ENCODE measurements around the gene TAS2R41.
"Not testable (repeated sequence)": the region's sequence is repeated elsewhere in the genome, so short reads cannot be mapped to it uniquely, and the experiment has no call there.

Gene TAS2R41

GRCh38 chr7:143507534-143508055 is 29.9 kb downstream of the TAS2R41 start:
- ATAC-seq (ENCODE audit: low read depth), result no peak
- no peak overlapping the region for H3K4me3 Mint-ChIP-seq
- peaks cover 11% of the 10 kb centered on the region for H3K27me3 Mint-ChIP-seq
- no peak overlapping the region for H3K27ac Mint-ChIP-seq
- no peaks in the 10 kb centered on the region for H3K36me3 Mint-ChIP-seq
- DNase-seq (ENCODE audit: low spot score in 2 of 2), result no peak
- H3K4me1 Mint-ChIP-seq, result no peaks in the 10 kb centered on the region
- H3K9me3 Mint-ChIP-seq, result no peaks in the 10 kb centered on the region

GRCh38 chr7:143510854-143511592 is 33.4 kb downstream of the TAS2R41 start:
- H3K27ac Mint-ChIP-seq, result no peak overlapping the region
- no peaks in the 10 kb centered on the region for H3K36me3 Mint-ChIP-seq
- H3K4me3 Mint-ChIP-seq, result no peak overlapping the region
- ATAC-seq (ENCODE audit: low read depth) (no peak), DNase-seq (ENCODE audit: low spot score in 2 of 2) (no peak)
- H3K4me1 Mint-ChIP-seq, result no peaks in the 10 kb centered on the region
- peaks cover 14% of the 10 kb centered on the region for H3K27me3 Mint-ChIP-seq
- H3K9me3 Mint-ChIP-seq, result no peaks in the 10 kb centered on the region

GRCh38 chr7:143511593-143512047 is 33.9 kb downstream of the TAS2R41 start:
- H3K9me3 Mint-ChIP-seq, result no peaks in the 10 kb centered on the region
- peaks cover 11% of the 10 kb centered on the region for H3K27me3 Mint-ChIP-seq
- no peaks in the 10 kb centered on the region for H3K36me3 Mint-ChIP-seq
- no peak overlapping the region for H3K4me3 Mint-ChIP-seq
- no peaks in the 10 kb centered on the region for H3K4me1 Mint-ChIP-seq
- DNase-seq (ENCODE audit: low spot score in 2 of 2) (no peak), ATAC-seq (ENCODE audit: low read depth) (no peak)
- no peak overlapping the region for H3K27ac Mint-ChIP-seq

- ATAC-seq (ENCODE audit: low read depth), result no peak
- no peak overlapping the region for H3K4me3 Mint-ChIP-seq
- H3K4me1 Mint-ChIP-seq, result no peaks in the 10 kb centered on the region
- no peak for DNase-seq (ENCODE audit: low spot score in 2 of 2)
- no peak overlapping the region for H3K27ac Mint-ChIP-seq
- peaks cover 15% of the 10 kb centered on the region for H3K27me3 Mint-ChIP-seq
- no peaks in the 10 kb centered on the region for H3K36me3 Mint-ChIP-seq
- no peaks in the 10 kb centered on the region for H3K9me3 Mint-ChIP-seq
These were observed 35.0 kb downstream of the TAS2R41 start for GRCh38 chr7:143512488-143513340.

- H3K4me1 Mint-ChIP-seq, result no peaks in the 10 kb centered on the region
- H3K27ac Mint-ChIP-seq, result no peak overlapping the region
- no peaks in the 10 kb centered on the region for H3K36me3 Mint-ChIP-seq
- ATAC-seq (ENCODE audit: low read depth) (no peak), DNase-seq (ENCODE audit: low spot score in 2 of 2) (no peak)
- peaks cover 17% of the 10 kb centered on the region for H3K27me3 Mint-ChIP-seq
- H3K9me3 Mint-ChIP-seq, result no peaks in the 10 kb centered on the region
- no peak overlapping the region for H3K4me3 Mint-ChIP-seq
These were observed 36.8 kb downstream of the TAS2R41 start for GRCh38 chr7:143514487-143514886.

GRCh38 chr7:143514995-143515735 is 37.5 kb downstream of the TAS2R41 start:
- DNase-seq (ENCODE audit: low spot score in 2 of 2) (no peak), ATAC-seq (ENCODE audit: low read depth) (no peak)
- H3K4me1 Mint-ChIP-seq, result no peaks in the 10 kb centered on the region
- H3K27me3 Mint-ChIP-seq, result peaks cover 14% of the 10 kb centered on the region
- no peak overlapping the region for H3K27ac Mint-ChIP-seq
- H3K36me3 Mint-ChIP-seq, result no peaks in the 10 kb centered on the region
- H3K9me3 Mint-ChIP-seq, result no peaks in the 10 kb centered on the region
- H3K4me3 Mint-ChIP-seq, result no peak overlapping the region

GRCh38 chr7:143516981-143517380 is 39.3 kb downstream of the TAS2R41 start:
- Mint-ChIP-seq H3K4me1 (no peaks in the 10 kb centered on the region), H3K27ac (no peak overlapping the region), H3K27me3 (peaks cover 18% of the 10 kb centered on the region), H3K36me3 (no peaks in the 10 kb centered on the region), H3K4me3 (no peak overlapping the region), H3K9me3 (no peaks in the 10 kb centered on the region)
- ATAC-seq (ENCODE audit: low read depth), result no peak
- DNase-seq (ENCODE audit: low spot score in 2 of 2), result no peak

- Mint-ChIP-seq H3K4me3 (no peak overlapping the region), H3K4me1 (no peaks in the 10 kb centered on the region), H3K27me3 (peaks cover 16% of the 10 kb centered on the region), H3K9me3 (no peaks in the 10 kb centered on the region), H3K36me3 (no peaks in the 10 kb centered on the region), H3K27ac (no peak overlapping the region)
- DNase-seq (ENCODE audit: low spot score in 2 of 2) (no peak), ATAC-seq (ENCODE audit: low read depth) (no peak)
These were observed 40.8 kb downstream of the TAS2R41 start for GRCh38 chr7:143518521-143518920.

GRCh38 chr7:143518941-143519340 is 41.3 kb downstream of the TAS2R41 start:
- Mint-ChIP-seq H3K9me3 (no peaks in the 10 kb centered on the region), H3K36me3 (no peaks in the 10 kb centered on the region), H3K27me3 (peaks cover 16% of the 10 kb centered on the region), H3K27ac (no peak overlapping the region), H3K4me1 (no peaks in the 10 kb centered on the region), H3K4me3 (no peak overlapping the region)
- ATAC-seq (ENCODE audit: low read depth) (no peak), DNase-seq (ENCODE audit: low spot score in 2 of 2) (no peak)

- H3K4me3 Mint-ChIP-seq, result no peak overlapping the region
- no peaks in the 10 kb centered on the region for H3K9me3 Mint-ChIP-seq
- DNase-seq (ENCODE audit: low spot score in 2 of 2), result no peak
- H3K27ac Mint-ChIP-seq, result no peak overlapping the region
- no peak for ATAC-seq (ENCODE audit: low read depth)
- no peaks in the 10 kb centered on the region for H3K36me3 Mint-ChIP-seq
- H3K4me1 Mint-ChIP-seq, result no peaks in the 10 kb centered on the region
- H3K27me3 Mint-ChIP-seq, result peaks cover 16% of the 10 kb centered on the region
These were observed 41.9 kb downstream of the TAS2R41 start for GRCh38 chr7:143519411-143520131.

- H3K9me3 Mint-ChIP-seq; H3K27ac Mint-ChIP-seq; DNase-seq (ENCODE audit: low spot score in 2 of 2); H3K36me3 Mint-ChIP-seq; H3K4me3 Mint-ChIP-seq; H3K4me1 Mint-ChIP-seq; ATAC-seq (ENCODE audit: low read depth): not testable (repeated sequence)
- H3K27me3 Mint-ChIP-seq, result peaks cover 10% of the 10 kb centered on the region
These were observed 44.7 kb downstream of the TAS2R41 start for GRCh38 chr7:143522309-143522916.

Data from memory B cell (primary cell).